ENCODE measurements around the gene ZNF587B.
"Not testable (repeated sequence)": the region's sequence is repeated elsewhere in the genome, so short reads cannot be mapped to it uniquely, and the experiment has no call there.

Gene ZNF587B

GRCh38 chr19:57872450-57872849, 42.4 kb downstream of the ZNF587B start:
- no peak for DNase-seq

GRCh38 chr19:57873883-57874799, 44.0 kb downstream of the ZNF587B start:
- not testable (repeated sequence) for DNase-seq

- no peak for DNase-seq
Observed at GRCh38 chr19:57886046-57886445, 55.9 kb downstream of the ZNF587B start.

- DNase-seq = no peak
Observed at GRCh38 chr19:57887195-57887941, 57.3 kb downstream of the ZNF587B start.

GRCh38 chr19:57888107-57888559, 58.0 kb downstream of the ZNF587B start:
- no peak for DNase-seq

- peak; percentile 62 for DNase-seq
Observed at GRCh38 chr19:57888560-57889231, 58.6 kb downstream of the ZNF587B start, which contains the start of gene ZNF814. Gene ZNF814, minus strand, starts transcription at chr19:57889037. Its CDS starts 235 bp downstream, at chr19:57888802.

GRCh38 chr19:57890706-57891105, 60.6 kb downstream of the ZNF587B start:
- DNase-seq = not testable (repeated sequence)
